ENCODE data around the gene SORL1. TPM values are rescaled to one million over a fixed set of nuclear protein-coding genes. Genes with fewer than 3 reads are reported as not detected.

Gene SORL1
- total RNA-seq, 1 donor from 2014 or later, result 28.4 TPM

GRCh38 chr11:121554552-121554951 lies 102.4 kb downstream of the SORL1 start:
- Mint-ChIP-seq H3K27ac (no peak overlapping the region), H3K4me3 (no peak overlapping the region), H3K27me3 (no peaks in the 10 kb centered on the region), H3K4me1 (peaks cover 12% of the 10 kb centered on the region), H3K9me3 (no peaks in the 10 kb centered on the region), H3K36me3 (ENCODE audit: low read depth) (peaks cover 67% of the 10 kb centered on the region)
- intact Hi-C loops (cut with micrococcal nuclease), result no loop called here
- DNase-seq, result no peak

- Mint-ChIP-seq H3K4me3 (no peak overlapping the region), H3K27me3 (no peaks in the 10 kb centered on the region), H3K36me3 (ENCODE audit: low read depth) (peaks cover 71% of the 10 kb centered on the region), H3K27ac (no peak overlapping the region), H3K4me1 (peaks cover 12% of the 10 kb centered on the region), H3K9me3 (no peaks in the 10 kb centered on the region)
- intact Hi-C loops (cut with micrococcal nuclease), result no loop called here
- DNase-seq, result no peak
Observed at GRCh38 chr11:121555121-121555520, 103.0 kb downstream of the SORL1 start.

- Mint-ChIP-seq H3K4me3 (no peak overlapping the region), H3K27ac (no peak overlapping the region), H3K9me3 (no peaks in the 10 kb centered on the region), H3K27me3 (no peaks in the 10 kb centered on the region), H3K4me1 (peaks cover 12% of the 10 kb centered on the region), H3K36me3 (ENCODE audit: low read depth) (peaks cover 75% of the 10 kb centered on the region)
- no peak for DNase-seq
- intact Hi-C loops (cut with micrococcal nuclease), result no loop called here
Observed at GRCh38 chr11:121556937-121557336, 104.8 kb downstream of the SORL1 start.

- no peak for DNase-seq
- peaks cover 12% of the 10 kb centered on the region for H3K4me1 Mint-ChIP-seq
Observed at GRCh38 chr11:121557348-121557747, 105.2 kb downstream of the SORL1 start.

GRCh38 chr11:121559606-121560200 lies 107.6 kb downstream of the SORL1 start:
- H3K9me3 Mint-ChIP-seq, result no peaks in the 10 kb centered on the region
- intact Hi-C loops (cut with micrococcal nuclease), result no loop called here
- peaks cover 66% of the 10 kb centered on the region for H3K36me3 Mint-ChIP-seq (ENCODE audit: low read depth)
- H3K4me3 Mint-ChIP-seq, result no peak overlapping the region
- peaks cover 9% of the 10 kb centered on the region for H3K4me1 Mint-ChIP-seq
- H3K27ac Mint-ChIP-seq, result no peak overlapping the region
- no peaks in the 10 kb centered on the region for H3K27me3 Mint-ChIP-seq
- no peak for DNase-seq

More at GRCh38 chr11:121557348-121557747, 105.2 kb downstream of the SORL1 start:
- no peak overlapping the region for H3K4me3 Mint-ChIP-seq
- peaks cover 78% of the 10 kb centered on the region for H3K36me3 Mint-ChIP-seq (ENCODE audit: low read depth)
- no peaks in the 10 kb centered on the region for H3K27me3 Mint-ChIP-seq
- H3K9me3 Mint-ChIP-seq, result no peaks in the 10 kb centered on the region
- H3K27ac Mint-ChIP-seq, result no peak overlapping the region
- intact Hi-C loops (cut with micrococcal nuclease), result no loop called here

GRCh38 chr11:121560236-121560635 lies 108.1 kb downstream of the SORL1 start:
- peaks cover 66% of the 10 kb centered on the region for H3K36me3 Mint-ChIP-seq (ENCODE audit: low read depth)
- no peak overlapping the region for H3K27ac Mint-ChIP-seq
- peaks cover 9% of the 10 kb centered on the region for H3K4me1 Mint-ChIP-seq
- no peak overlapping the region for H3K4me3 Mint-ChIP-seq
- no peak for DNase-seq
- no peaks in the 10 kb centered on the region for H3K27me3 Mint-ChIP-seq
- H3K9me3 Mint-ChIP-seq, result no peaks in the 10 kb centered on the region
- intact Hi-C loops (cut with micrococcal nuclease), result no loop called here

- Mint-ChIP-seq H3K27ac (no peak overlapping the region), H3K4me3 (no peak overlapping the region), H3K4me1 (peaks cover 9% of the 10 kb centered on the region), H3K9me3 (no peaks in the 10 kb centered on the region), H3K36me3 (ENCODE audit: low read depth) (peaks cover 58% of the 10 kb centered on the region), H3K27me3 (no peaks in the 10 kb centered on the region)
- intact Hi-C loops (cut with micrococcal nuclease), result no loop called here
- DNase-seq, result no peak
Observed at GRCh38 chr11:121561240-121561639, 109.1 kb downstream of the SORL1 start.

- H3K4me1 Mint-ChIP-seq, result peaks cover 5% of the 10 kb centered on the region
- H3K36me3 Mint-ChIP-seq (ENCODE audit: low read depth), result peaks cover 54% of the 10 kb centered on the region
- no peak for DNase-seq
- intact Hi-C loops (cut with micrococcal nuclease), result no loop called here
- no peaks in the 10 kb centered on the region for H3K27me3 Mint-ChIP-seq
- H3K9me3 Mint-ChIP-seq, result no peaks in the 10 kb centered on the region
- no peak overlapping the region for H3K4me3 Mint-ChIP-seq
- H3K27ac Mint-ChIP-seq, result no peak overlapping the region
Observed at GRCh38 chr11:121561716-121562115, 109.6 kb downstream of the SORL1 start.

GRCh38 chr11:121563003-121563402 lies 110.9 kb downstream of the SORL1 start:
- no peaks in the 10 kb centered on the region for H3K27me3 Mint-ChIP-seq
- DNase-seq, result no peak
- H3K4me3 Mint-ChIP-seq, result no peak overlapping the region
- H3K9me3 Mint-ChIP-seq, result no peaks in the 10 kb centered on the region
- peaks cover 57% of the 10 kb centered on the region for H3K36me3 Mint-ChIP-seq (ENCODE audit: low read depth)
- no peaks in the 10 kb centered on the region for H3K4me1 Mint-ChIP-seq
- intact Hi-C loops (cut with micrococcal nuclease), result no loop called here
- no peak overlapping the region for H3K27ac Mint-ChIP-seq

GRCh38 chr11:121563900-121564822 lies 112.0 kb downstream of the SORL1 start:
- H3K9me3 Mint-ChIP-seq, result no peaks in the 10 kb centered on the region
- H3K27me3 Mint-ChIP-seq, result no peaks in the 10 kb centered on the region
- H3K27ac Mint-ChIP-seq, result no peak overlapping the region
- H3K4me1 Mint-ChIP-seq, result no peaks in the 10 kb centered on the region
- DNase-seq, result no peak
- no peak overlapping the region for H3K4me3 Mint-ChIP-seq
- H3K36me3 Mint-ChIP-seq (ENCODE audit: low read depth), result peaks cover 56% of the 10 kb centered on the region
- intact Hi-C loops (cut with micrococcal nuclease), result no loop called here

GRCh38 chr11:121564948-121565684 lies 113.0 kb downstream of the SORL1 start:
- Mint-ChIP-seq H3K36me3 (ENCODE audit: low read depth) (peaks cover 53% of the 10 kb centered on the region), H3K27me3 (no peaks in the 10 kb centered on the region), H3K9me3 (no peaks in the 10 kb centered on the region), H3K4me1 (no peaks in the 10 kb centered on the region), H3K4me3 (no peak overlapping the region), H3K27ac (no peak overlapping the region)
- DNase-seq, result no peak
- intact Hi-C loops (cut with micrococcal nuclease), result no loop called here

GRCh38 chr11:121566279-121567168 lies 114.4 kb downstream of the SORL1 start:
- Mint-ChIP-seq H3K27ac (no peak overlapping the region), H3K27me3 (no peaks in the 10 kb centered on the region), H3K4me1 (no peaks in the 10 kb centered on the region), H3K4me3 (no peak overlapping the region), H3K9me3 (no peaks in the 10 kb centered on the region), H3K36me3 (ENCODE audit: low read depth) (peaks cover 52% of the 10 kb centered on the region)
- DNase-seq, result no peak
- intact Hi-C loops (cut with micrococcal nuclease), result no loop called here

- no peak for DNase-seq
- H3K27ac Mint-ChIP-seq, result no peak overlapping the region
- H3K9me3 Mint-ChIP-seq, result no peaks in the 10 kb centered on the region
- H3K4me3 Mint-ChIP-seq, result no peak overlapping the region
- H3K36me3 Mint-ChIP-seq (ENCODE audit: low read depth), result peaks cover 56% of the 10 kb centered on the region
- intact Hi-C loops (cut with micrococcal nuclease), result no loop called here
- H3K4me1 Mint-ChIP-seq, result no peaks in the 10 kb centered on the region
- no peaks in the 10 kb centered on the region for H3K27me3 Mint-ChIP-seq
Observed at GRCh38 chr11:121567995-121568394, 115.9 kb downstream of the SORL1 start.

Measured in activated CD4-positive, alpha-beta T cell treated with anti-CD3 and anti-CD28 coated beads, Interleukin-2, amount 10 ng/mL, durations not matched to agents 24 days and 14 days (primary cell).